Central memory CD4-positive, alpha-beta T cell (primary cell): ENCODE results near the gene ASGR1.

ENCODE experiments used
- DNase-seq: peaks from one replicate; pipeline ENCODE4 v3.0.0; 2022
- total RNA-seq, 3 experiments: gene quantifications; one replicate each; lab custom pipeline; 2026; lab: John Stamatoyannopoulos, UW

The ASGR1 gene
- 0.05 to 0.39 (median 0.35) reads per million in 3 experiments for total RNA-seq

GRCh38 chr17:7179317-7180254, at the start of gene ASGR1:
TSS of gene ASGR1 (minus strand) at chr17:7179370. CDS start at chr17:7178563, 807 bp downstream.
- DNase-seq: no peak

- DNase-seq: no peak
These were observed 49.8 kb upstream of the ASGR1 start for GRCh38 chr17:7228920-7229319.

- DNase-seq: no peak
These were observed 47.8 kb upstream of the ASGR1 start for GRCh38 chr17:7226721-7227710.

GRCh38 chr17:7225711-7226331, 46.7 kb upstream of the ASGR1 start:
- no peak for DNase-seq

- no peak for DNase-seq
These were observed 45.5 kb upstream of the ASGR1 start for GRCh38 chr17:7224661-7225111.

- DNase-seq: no peak
These were observed 44.9 kb upstream of the ASGR1 start for GRCh38 chr17:7224110-7224509.

GRCh38 chr17:7223375-7223774, 44.2 kb upstream of the ASGR1 start:
- DNase-seq: no peak

- no peak for DNase-seq
These were observed 43.8 kb upstream of the ASGR1 start for GRCh38 chr17:7222972-7223292.

- no peak for DNase-seq
These were observed 43.2 kb upstream of the ASGR1 start for GRCh38 chr17:7222093-7222971.

GRCh38 chr17:7221278-7222092, 42.3 kb upstream of the ASGR1 start:
- no peak for DNase-seq

- peak; percentile 45 for DNase-seq
These were observed 41.6 kb upstream of the ASGR1 start for GRCh38 chr17:7220593-7221277.

GRCh38 chr17:7219812-7220592, 40.8 kb upstream of the ASGR1 start, which contains the start of the genes ACADVL and DLG4:
TSS of gene ACADVL (plus strand) at chr17:7219938. CDS start at chr17:7219985, 47 bp downstream.
TSS of gene DLG4 (minus strand) at chr17:7219836.
- DNase-seq: peak; percentile 54

GRCh38 chr17:7219229-7219811, 40.1 kb upstream of the ASGR1 start:
- no peak for DNase-seq

GRCh38 chr17:7218758-7219157, 39.6 kb upstream of the ASGR1 start:
- no peak for DNase-seq

GRCh38 chr17:7218166-7218565, 39.0 kb upstream of the ASGR1 start:
- DNase-seq: no peak

- no peak for DNase-seq
These were observed 38.2 kb upstream of the ASGR1 start for GRCh38 chr17:7217113-7217987.

GRCh38 chr17:7216242-7217112, 37.3 kb upstream of the ASGR1 start:
- DNase-seq: no peak
